ENCODE results near the gene KARS1. TPM values are rescaled to one million over a fixed set of nuclear protein-coding genes. Genes with fewer than 3 reads are reported as not detected.
A peak's percentile ranks its signal among the peaks of the same experiment; 100 is the strongest.

KARS1 gene
- total and polyA plus RNA-seq, 2 of the 4 experiments (the other 2 are of a cell fraction), result 122 to 228 TPM

- TF ChIP-seq, protein P1, sequence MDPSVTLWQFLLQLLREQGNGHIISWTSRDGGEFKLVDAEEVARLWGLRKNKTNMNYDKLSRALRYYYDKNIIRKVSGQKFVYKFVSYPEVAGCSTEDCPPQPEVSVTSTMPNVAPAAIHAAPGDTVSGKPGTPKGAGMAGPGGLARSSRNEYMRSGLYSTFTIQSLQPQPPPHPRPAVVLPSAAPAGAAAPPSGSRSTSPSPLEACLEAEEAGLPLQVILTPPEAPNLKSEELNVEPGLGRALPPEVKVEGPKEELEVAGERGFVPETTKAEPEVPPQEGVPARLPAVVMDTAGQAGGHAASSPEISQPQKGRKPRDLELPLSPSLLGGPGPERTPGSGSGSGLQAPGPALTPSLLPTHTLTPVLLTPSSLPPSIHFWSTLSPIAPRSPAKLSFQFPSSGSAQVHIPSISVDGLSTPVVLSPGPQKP (IDR thresholded peaks at IDR 0.05; ENCODE audit: borderline replicate concordance, low read depth, low read length), result no peak
- TF ChIP-seq POLR2A (IDR thresholded peaks at IDR 0.05; ENCODE audit: low read depth, low read length) (peak; percentile 95), FOS (IDR thresholded peaks at IDR 0.05; ENCODE audit: low read depth, low read length) (no peak), MAFK (IDR thresholded peaks at IDR 0.05; ENCODE audit: low read depth, low read length) (no peak), MXI1 (IDR thresholded peaks at IDR 0.05; ENCODE audit: borderline replicate concordance, low read depth, low read length) (no peak; the same call in 1 of the 2 replicates)
These were observed at the start of gene KARS1, which contains the start of gene TERF2IP (continued) for GRCh38 chr16:75647492-75648264.

DNA sequence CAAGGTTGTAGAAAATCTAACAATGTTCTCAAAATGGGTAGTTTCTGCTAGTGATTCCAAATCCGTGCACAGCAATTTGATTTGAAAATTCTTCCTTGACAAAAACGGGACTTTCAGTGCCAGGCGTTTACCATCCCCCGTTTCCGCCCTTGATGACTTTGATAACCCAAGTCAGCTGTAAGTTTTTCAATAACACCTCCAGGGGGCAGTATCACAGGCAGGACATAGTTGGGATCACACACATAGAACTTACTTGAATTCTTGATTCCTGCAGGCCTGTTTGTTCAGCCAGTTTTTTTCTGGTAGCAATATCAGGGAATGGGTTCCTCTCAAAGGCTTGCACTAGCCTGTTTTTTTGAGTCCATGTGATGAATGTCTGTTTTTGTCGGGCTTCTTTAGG, 48.2 kb upstream of the KARS1 start:
- dilution Hi-C loops (cut with HindIII; ENCODE audit: low sequenced_read_pairs, unreplicated experiment), result no loop called here
- TF ChIP-seq, protein P2, sequence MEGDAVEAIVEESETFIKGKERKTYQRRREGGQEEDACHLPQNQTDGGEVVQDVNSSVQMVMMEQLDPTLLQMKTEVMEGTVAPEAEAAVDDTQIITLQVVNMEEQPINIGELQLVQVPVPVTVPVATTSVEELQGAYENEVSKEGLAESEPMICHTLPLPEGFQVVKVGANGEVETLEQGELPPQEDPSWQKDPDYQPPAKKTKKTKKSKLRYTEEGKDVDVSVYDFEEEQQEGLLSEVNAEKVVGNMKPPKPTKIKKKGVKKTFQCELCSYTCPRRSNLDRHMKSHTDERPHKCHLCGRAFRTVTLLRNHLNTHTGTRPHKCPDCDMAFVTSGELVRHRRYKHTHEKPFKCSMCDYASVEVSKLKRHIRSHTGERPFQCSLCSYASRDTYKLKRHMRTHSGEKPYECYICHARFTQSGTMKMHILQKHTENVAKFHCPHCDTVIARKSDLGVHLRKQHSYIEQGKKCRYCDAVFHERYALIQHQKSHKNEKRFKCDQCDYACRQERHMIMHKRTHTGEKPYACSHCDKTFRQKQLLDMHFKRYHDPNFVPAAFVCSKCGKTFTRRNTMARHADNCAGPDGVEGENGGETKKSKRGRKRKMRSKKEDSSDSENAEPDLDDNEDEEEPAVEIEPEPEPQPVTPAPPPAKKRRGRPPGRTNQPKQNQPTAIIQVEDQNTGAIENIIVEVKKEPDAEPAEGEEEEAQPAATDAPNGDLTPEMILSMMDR (conservative IDR thresholded peaks at IDR 0.05; ENCODE audit: low read depth, low read length), result 0 out of 2 replicates have a peak, but pooled peaks have one; percentile 6
- no peak for TF ChIP-seq CHD1 (IDR thresholded peaks at IDR 0.05; ENCODE audit: low read depth, low read length)
- Histone ChIP-seq H2BK5ac (ENCODE audit: low read depth, low read length, poor library complexity, severe bottlenecking) (no peak overlapping the region), H3K4me2 (ENCODE audit: low read depth, low read length) (no peak overlapping the region), H3K14ac (replicated peaks; ENCODE audit: low read depth, low read length) (no peak overlapping the region), H4K20me1 (ENCODE audit: insufficient read depth, low read length) (no peaks in the 10 kb centered on the region), H4K91ac (ENCODE audit: insufficient read depth, low read depth, low read length) (no peak overlapping the region), H3K23ac (ENCODE audit: low read depth, low read length) (no peak overlapping the region), H3K27me3 (ENCODE audit: control insufficient read depth, insufficient read depth, low read length) (no peaks in the 10 kb centered on the region; the same call in 1 of the 2 replicates), H2AFZ (replicated peaks; ENCODE audit: low read length, poor library complexity) (no peak overlapping the region), H3K18ac (ENCODE audit: low read depth, low read length) (no peak overlapping the region), H3K4me3 (ENCODE audit: insufficient read depth, low read depth, low read length) (no peak overlapping the region), H3K9me1 (ENCODE audit: insufficient read depth, low read length) (no peaks in the 10 kb centered on the region), H3K4me1 (ENCODE audit: control insufficient read depth, insufficient read depth, low read length) (no peaks in the 10 kb centered on the region), H3K9me3 (ENCODE audit: control insufficient read depth, insufficient read depth, low read length) (no peaks in the 10 kb centered on the region), H2AK5ac (ENCODE audit: low read depth, low read length) (no peak overlapping the region), H3K56ac (ENCODE audit: extremely low read depth, insufficient read depth, low read length) (no peak overlapping the region), H3K79me1 (ENCODE audit: low read depth in 1 of 2, low read length in 2 of 2) (no peaks in the 10 kb centered on the region), H2BK120ac (ENCODE audit: low read depth, low read length) (no peak overlapping the region), H2BK20ac (ENCODE audit: low read depth, low read length) (no peak overlapping the region), H2BK15ac (ENCODE audit: low read depth, low read length) (no peak overlapping the region), H4K5ac (ENCODE audit: low read depth, low read length) (no peak overlapping the region), H3K27ac (ENCODE audit: insufficient read depth, low read length) (no peak overlapping the region), H3K36me3 (ENCODE audit: control insufficient read depth, insufficient read depth, low read length) (no peaks in the 10 kb centered on the region), H3K9ac (ENCODE audit: low read depth, low read length) (no peak overlapping the region), H2AK9ac (replicated peaks; ENCODE audit: low read depth, low read length, poor library complexity) (no peak overlapping the region), H3K4ac (ENCODE audit: low read depth, low read length) (no peak overlapping the region), H4K8ac (ENCODE audit: low read depth in 2 of 2, low read length in 2 of 2) (no peak overlapping the region)
- no CpG with 5 or more reads among the region's 6 CpGs for WGBS, 2 experiments (ENCODE audit: extremely low coverage in 2 of 2, insufficient read length in 1 of 2)
- intact Hi-C loops (cut with micrococcal nuclease), result no loop called here
- DNase-seq (no peak), ATAC-seq (ENCODE audit: low read depth) (no peak)
- ChIA-PET POLR2A (ENCODE audit: unreplicated experiment) (no interaction called here), CTCF (no interaction called here)
- no TSS peak for BruUV-seq (replicated peaks)
- in situ Hi-C loops (cut with MboI; ENCODE audit: low sequenced_read_pairs), result no loop called here
